GM12891 (cell line): ENCODE measurements around the gene AIG1.
"Not testable (repeated sequence)": the region's sequence is repeated elsewhere in the genome, so short reads cannot be mapped to it uniquely, and the experiment has no call there.

Experiments
- POLR2A ChIP-seq: IDR thresholded peaks from 2 replicates; pipeline ENCODE4 v1.6.1; 2011; ENCODE audit warnings: low read depth, low read length, control low read depth
- POLR2AphosphoS5 ChIP-seq: IDR thresholded peaks from 2 replicates; pipeline ENCODE4 v1.6.1; 2011; ENCODE audit warnings: low read depth, low read length, control low read depth
- TAF1 ChIP-seq: IDR thresholded peaks from 2 replicates; pipeline ENCODE4 v1.6.1; 2011; ENCODE audit warnings: low read depth, low read length, control low read depth

DNA sequence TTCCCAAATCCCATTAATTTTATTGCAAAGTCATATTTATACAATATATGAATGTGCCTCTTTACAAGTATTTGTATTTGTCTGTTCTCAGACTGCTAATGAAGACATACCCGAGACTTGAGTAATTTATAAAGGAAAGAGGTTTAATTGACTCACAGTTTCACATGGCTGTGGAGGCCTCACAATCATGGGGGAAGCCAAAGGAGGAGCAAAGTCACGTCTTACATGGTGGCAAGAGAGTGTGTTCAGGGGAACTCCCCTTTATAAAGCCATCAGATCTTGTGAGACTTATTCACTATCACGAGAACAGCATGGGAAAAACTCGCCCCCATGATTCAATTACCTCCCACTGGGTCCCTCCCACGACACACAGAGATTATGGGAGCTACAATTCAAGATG, 79.2 kb downstream of the AIG1 start:
- TF ChIP-seq POLR2A, TAF1, POLR2AphosphoS5: not testable (repeated sequence)
